CD4-positive, alpha-beta T cell treated with Interleukin-4 for 1 hour (primary cell): ENCODE results near the gene BCKDHB.
A peak's percentile ranks its signal among the peaks of the same experiment; 100 is the strongest.
"Not testable (repeated sequence)": the region's sequence is repeated elsewhere in the genome, so short reads cannot be mapped to it uniquely, and the experiment has no call there.

ENCODE experiments used
- DNase-seq, 2 donors: peaks; one replicate each; pipeline ENCODE4 v3.0.0-alpha.2; 2020 to 2022

The BCKDHB gene

GRCh38 chr6:80106418-80107235 is at the start of gene BCKDHB:
BCKDHB (plus strand) TSS chr6:80106671; CDS start chr6:80106694, 23 bp downstream.
- DNase-seq: peak; percentile 99

- DNase-seq: no peak
Measured at GRCh38 chr6:80060774-80061173, 45.7 kb upstream of the BCKDHB start.

- DNase-seq: not testable (repeated sequence)
Measured at GRCh38 chr6:80068146-80068545, 38.3 kb upstream of the BCKDHB start.

GRCh38 chr6:80070431-80070830 is 36.0 kb upstream of the BCKDHB start:
- not testable (repeated sequence) for DNase-seq

GRCh38 chr6:80077067-80077466 is 29.4 kb upstream of the BCKDHB start:
- DNase-seq: no peak

- no peak for DNase-seq
Measured at GRCh38 chr6:80088637-80089036, 17.8 kb upstream of the BCKDHB start.

GRCh38 chr6:80091506-80091905 is 15.0 kb upstream of the BCKDHB start:
- DNase-seq: no peak

- DNase-seq: peak in 1 of 2 donors; percentile 57
Measured at GRCh38 chr6:80094017-80094416, 12.5 kb upstream of the BCKDHB start.

GRCh38 chr6:80095600-80095999 is 10.9 kb upstream of the BCKDHB start:
- no peak for DNase-seq

- no peak for DNase-seq
Measured at GRCh38 chr6:80098392-80098791, 8.1 kb upstream of the BCKDHB start.

- no peak for DNase-seq
Measured at GRCh38 chr6:80104520-80104919, 2.0 kb upstream of the BCKDHB start.

GRCh38 chr6:80105972-80106417 is 476 bp upstream of the BCKDHB start:
- peak in 1 of 2 donors; percentile 2 for DNase-seq

- not testable (repeated sequence) for DNase-seq
Measured at GRCh38 chr6:80122576-80122975, 16.1 kb downstream of the BCKDHB start.

GRCh38 chr6:80126657-80127345 is 20.3 kb downstream of the BCKDHB start:
- DNase-seq: no peak

GRCh38 chr6:80129485-80129884 is 23.0 kb downstream of the BCKDHB start:
- no peak for DNase-seq

- DNase-seq: peak; percentile 18 to 21
Measured at GRCh38 chr6:80133020-80133419, 26.5 kb downstream of the BCKDHB start.

GRCh38 chr6:80134065-80134464 is 27.6 kb downstream of the BCKDHB start:
- DNase-seq: no peak

- no peak for DNase-seq
Measured at GRCh38 chr6:80142586-80142985, 36.1 kb downstream of the BCKDHB start.

- DNase-seq: no peak
Measured at GRCh38 chr6:80143419-80143937, 37.0 kb downstream of the BCKDHB start.

GRCh38 chr6:80144753-80145315 is 38.4 kb downstream of the BCKDHB start:
- DNase-seq: no peak

- DNase-seq: no peak
Measured at GRCh38 chr6:80145509-80145908, 39.0 kb downstream of the BCKDHB start.

- no peak for DNase-seq
Measured at GRCh38 chr6:80145921-80146320, 39.5 kb downstream of the BCKDHB start.

- DNase-seq: no peak
Measured at GRCh38 chr6:80148220-80148619, 41.7 kb downstream of the BCKDHB start.

GRCh38 chr6:80151635-80152034 is 45.2 kb downstream of the BCKDHB start:
- DNase-seq: no peak
